Upper lobe of left lung (tissue), 6 donors: ENCODE data around the gene DIP2C. TPM values are rescaled to one million over a fixed set of nuclear protein-coding genes. Genes with fewer than 3 reads are reported as not detected.

Source experiments
- ATAC-seq, 2 donors: fragments of 200-7000 bp; cut with Tn5 transposase; one replicate each; pipeline ENCODE4 v1.9.1; 2022; ENCODE audit warnings: mild to moderate bottlenecking in 2 of 2, moderate library complexity in 2 of 2; ENCODE audit not compliant: low FRiP score in 2 of 2
- DNase-seq, 2 donors: peaks; one replicate each; pipeline ENCODE4 v3.0.0-alpha.2; 2019 to 2020
- H3K27ac ChIP-seq, 4 donors: fragments of 200-600 bp; sonication (generic); one replicate each; pipeline ENCODE4 v1.5.1; 2016 to 2019
- H3K27me3 ChIP-seq, 4 donors: fragments of 200-600 bp; sonication (generic); one replicate each; pipeline ENCODE4 v1.5.1; 2017 to 2019
- H3K36me3 ChIP-seq, 4 donors: fragments of 200-600 bp; sonication (generic); one replicate each; pipeline ENCODE4 v1.5.1; 2016 to 2019
- H3K4me1 ChIP-seq, 4 donors: fragments of 200-600 bp; sonication (generic); one replicate each; pipeline ENCODE4 v1.5.1; 2018 to 2019
- H3K4me3 ChIP-seq, 4 donors: fragments of 200-600 bp; sonication (generic); one replicate each; pipeline ENCODE4 v1.5.1; 2017 to 2019; ENCODE audit warnings: mild to moderate bottlenecking in 2 of 4, moderate library complexity in 1 of 4
- H3K9me3 ChIP-seq, 4 donors: fragments of 200-600 bp; sonication (generic); one replicate each; pipeline ENCODE4 v1.5.1; 2018 to 2019
- EP300 ChIP-seq, 4 donors: sonication (generic); formaldehyde crosslinking; IDR thresholded peaks; one replicate each; pipeline ENCODE4 v1.5.1; 2017; ENCODE audit warnings: antibody characterized with exemption in 4 of 4, control low read depth in 2 of 4
- POLR2A ChIP-seq, 4 donors: fragments of 450-650 bp; IDR thresholded peaks; one replicate each; pipeline ENCODE4 v1.5.1; 2016 to 2017; ENCODE audit warnings: antibody characterized with exemption in 4 of 4, mild to moderate bottlenecking in 2 of 4
- POLR2AphosphoS5 ChIP-seq, 2 donors: sonication (generic); formaldehyde crosslinking; IDR thresholded peaks; one replicate each; pipeline ENCODE4 v1.5.1; 2017; ENCODE audit warnings: antibody characterized with exemption in 2 of 2
- WGBS, 2 donors: methylation state at CpG; one replicate each; pipeline ENCODE4 v1.1.5; 2017 to 2018; 5-methylcytosine and 5-hydroxymethylcytosine counted together
- total RNA-seq, 6 donors: library from RNA; depleted of rRNA in 4 of 6; stranded (reverse); fragments of >200 nt in 4 of 6; gene quantifications; one replicate each; pipeline versions ENCODE4 v1.1.0 to v1.2.1, GENCODE V29; 2016 to 2021
- TF ChIP-seq, protein P1 (sequence below), 6 experiments: fragments of 450-650 bp in 4 of 6; fragments of 200-600 bp in 2 of 6; sonication (generic) in 2 of 6; IDR thresholded peaks; one replicate each; pipeline ENCODE4 v1.5.1; 2016 to 2019; ENCODE audit warnings: antibody characterized with exemption in 6 of 6
- donor health status: DM: no; HTN: no; CAD: no; lungs with moderate emphysema.
- donor health status: DM: no; HTN: yes; CAD: no; lungs with severe emphysema.

Gene DIP2C
- total RNA-seq, 6 donors from 2014 or later, result 11.6 to 32.5 (median 14.7) TPM

DNA sequence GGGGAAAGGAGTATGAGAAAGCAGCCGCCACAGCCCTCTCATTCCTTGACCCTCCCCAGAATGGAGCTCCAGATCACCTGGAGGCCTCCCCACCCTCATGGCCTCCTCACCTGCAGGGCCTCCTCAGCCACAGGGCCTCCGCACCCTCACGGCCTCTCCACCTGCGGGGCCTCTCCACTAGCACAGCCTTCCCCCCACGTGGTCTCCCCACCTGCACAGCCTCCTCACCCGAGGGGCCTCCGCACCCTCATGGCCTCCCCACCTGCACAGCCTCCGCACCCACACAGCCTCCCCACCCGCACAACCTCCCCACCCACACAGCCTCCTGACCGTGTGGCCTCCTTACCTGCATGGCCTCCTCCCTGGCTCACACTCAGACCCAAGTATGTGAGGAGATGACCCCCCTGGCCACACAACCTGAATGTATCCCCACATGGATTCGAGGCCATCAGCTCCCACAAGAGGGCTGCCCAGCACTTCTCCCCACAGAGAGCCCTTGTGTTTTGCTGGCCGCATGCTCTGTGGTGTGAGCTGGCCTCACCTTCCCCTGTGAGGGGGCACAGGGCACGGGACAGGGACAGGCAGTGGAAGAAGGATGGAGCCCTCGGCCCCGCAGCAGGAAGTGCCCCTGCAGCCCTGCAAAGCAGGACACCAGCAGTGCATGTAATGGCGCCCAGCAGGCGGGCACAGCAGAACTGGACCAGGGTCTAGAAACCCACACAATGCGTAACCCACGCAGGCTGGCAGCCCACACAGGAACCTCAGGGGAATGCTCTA is 3.1 kb downstream of the DIP2C start:
- Histone ChIP-seq H3K4me3 (no peak overlapping the region), H3K9me3 (no peaks in the 10 kb centered on the region), H3K27ac (no peak overlapping the region), H3K36me3 (no peaks in the 10 kb centered on the region), H3K27me3 (no peaks in the 10 kb centered on the region), H3K4me1 (peaks cover 0 to 23% (median 3%) of the 10 kb centered on the region in 4 donors)
- ATAC-seq (peak in 1 of 2 donors; percentile 7), DNase-seq (peak in 1 of 2 donors; percentile 61)
- no peak for TF ChIP-seq EP300 (IDR thresholded peaks at IDR 0.05)
- no peak for TF ChIP-seq POLR2AphosphoS5 (IDR thresholded peaks at IDR 0.05)
- TF ChIP-seq POLR2A (IDR thresholded peaks at IDR 0.05), result no peak
- TF ChIP-seq, protein P1, sequence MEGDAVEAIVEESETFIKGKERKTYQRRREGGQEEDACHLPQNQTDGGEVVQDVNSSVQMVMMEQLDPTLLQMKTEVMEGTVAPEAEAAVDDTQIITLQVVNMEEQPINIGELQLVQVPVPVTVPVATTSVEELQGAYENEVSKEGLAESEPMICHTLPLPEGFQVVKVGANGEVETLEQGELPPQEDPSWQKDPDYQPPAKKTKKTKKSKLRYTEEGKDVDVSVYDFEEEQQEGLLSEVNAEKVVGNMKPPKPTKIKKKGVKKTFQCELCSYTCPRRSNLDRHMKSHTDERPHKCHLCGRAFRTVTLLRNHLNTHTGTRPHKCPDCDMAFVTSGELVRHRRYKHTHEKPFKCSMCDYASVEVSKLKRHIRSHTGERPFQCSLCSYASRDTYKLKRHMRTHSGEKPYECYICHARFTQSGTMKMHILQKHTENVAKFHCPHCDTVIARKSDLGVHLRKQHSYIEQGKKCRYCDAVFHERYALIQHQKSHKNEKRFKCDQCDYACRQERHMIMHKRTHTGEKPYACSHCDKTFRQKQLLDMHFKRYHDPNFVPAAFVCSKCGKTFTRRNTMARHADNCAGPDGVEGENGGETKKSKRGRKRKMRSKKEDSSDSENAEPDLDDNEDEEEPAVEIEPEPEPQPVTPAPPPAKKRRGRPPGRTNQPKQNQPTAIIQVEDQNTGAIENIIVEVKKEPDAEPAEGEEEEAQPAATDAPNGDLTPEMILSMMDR (IDR thresholded peaks at IDR 0.05), result no peak
- WGBS, 2 donors, result 96 to 97% methylated on average over 15 to 19 of the region's 19 CpGs

DNA sequence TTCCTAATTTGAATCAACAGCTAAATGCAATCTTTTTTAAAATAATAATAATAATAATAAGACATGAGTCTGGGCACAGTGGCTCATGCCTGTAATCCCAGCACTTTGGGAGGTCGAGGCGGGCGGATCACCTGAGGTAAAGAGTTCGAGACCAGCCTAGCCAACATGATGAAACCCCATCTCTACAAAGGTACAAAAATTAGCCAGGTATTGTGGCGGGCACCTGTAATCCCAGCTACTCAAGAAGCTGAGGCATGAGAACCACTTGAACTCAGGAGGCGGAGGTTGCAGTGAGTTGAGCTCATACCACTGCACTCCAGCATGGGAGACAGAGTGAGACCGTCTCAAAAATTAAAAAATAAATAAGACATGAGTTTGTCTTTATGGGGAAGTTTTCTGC is 3.9 kb downstream of the DIP2C start:
- 80 to 81% methylated on average over 7 of the region's 7 CpGs for WGBS, 2 donors
- H3K27me3 ChIP-seq, result no peaks in the 10 kb centered on the region
- DNase-seq (no peak), ATAC-seq (no peak)
- no peak overlapping the region for H3K4me3 ChIP-seq
- peaks cover 0 to 23% (median 3%) of the 10 kb centered on the region in 4 donors for H3K4me1 ChIP-seq
- TF ChIP-seq, protein P1 (IDR thresholded peaks at IDR 0.05), result no peak
- TF ChIP-seq EP300 (IDR thresholded peaks at IDR 0.05), result no peak
- no peak for TF ChIP-seq POLR2AphosphoS5 (IDR thresholded peaks at IDR 0.05)
- TF ChIP-seq POLR2A (IDR thresholded peaks at IDR 0.05), result no peak
- no peak overlapping the region for H3K27ac ChIP-seq
- H3K9me3 ChIP-seq, result no peaks in the 10 kb centered on the region
- H3K36me3 ChIP-seq, result no peaks in the 10 kb centered on the region

DNA sequence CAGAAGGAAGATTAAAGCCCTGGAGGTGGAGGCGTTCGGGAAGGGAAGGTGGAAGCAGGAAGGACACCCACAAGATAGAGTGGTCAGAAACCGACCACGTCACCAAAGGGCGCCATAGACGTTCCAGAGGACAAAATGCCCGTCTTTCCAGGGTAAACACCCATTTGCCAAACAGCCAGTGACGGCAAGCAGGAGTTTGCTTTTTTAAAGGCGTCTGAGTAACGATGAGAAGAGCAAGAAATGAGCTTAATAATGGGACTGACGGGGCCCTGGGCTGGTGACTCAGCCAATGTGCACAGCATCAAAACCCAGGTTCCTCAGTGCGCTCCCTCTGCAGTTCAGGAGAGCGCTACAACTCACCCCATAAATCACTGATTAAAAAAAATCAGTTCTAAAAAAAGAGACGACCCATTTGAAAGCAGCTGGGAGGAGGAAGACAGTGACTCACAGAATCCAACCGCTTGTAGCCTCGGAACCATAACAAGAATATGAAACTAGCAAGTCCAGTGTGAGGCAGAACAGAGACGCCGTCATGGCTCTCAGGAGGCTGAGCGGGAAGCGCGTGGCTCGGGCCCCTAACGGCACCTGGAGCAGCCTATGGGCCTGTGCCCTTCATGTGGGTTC is 5.9 kb downstream of the DIP2C start:
- peak in 1 of 2 donors; percentile 54 for DNase-seq
- WGBS, 2 donors, result 80 to 81% methylated on average over 23 of the region's 23 CpGs
- Histone ChIP-seq H3K27me3 (no peaks in the 10 kb centered on the region), H3K4me3 (no peak overlapping the region), H3K36me3 (no peaks in the 10 kb centered on the region), H3K27ac (no peak overlapping the region), H3K9me3 (no peaks in the 10 kb centered on the region), H3K4me1 (peaks cover 0 to 10% (median 0%) of the 10 kb centered on the region in 4 donors)
- ATAC-seq, result peak in 1 of 2 donors; percentile 89
- TF ChIP-seq POLR2AphosphoS5 (IDR thresholded peaks at IDR 0.05) (no peak), POLR2A (IDR thresholded peaks at IDR 0.05) (no peak), EP300 (IDR thresholded peaks at IDR 0.05) (no peak)
- TF ChIP-seq, protein P1 (IDR thresholded peaks at IDR 0.05), result no peak

DNA sequence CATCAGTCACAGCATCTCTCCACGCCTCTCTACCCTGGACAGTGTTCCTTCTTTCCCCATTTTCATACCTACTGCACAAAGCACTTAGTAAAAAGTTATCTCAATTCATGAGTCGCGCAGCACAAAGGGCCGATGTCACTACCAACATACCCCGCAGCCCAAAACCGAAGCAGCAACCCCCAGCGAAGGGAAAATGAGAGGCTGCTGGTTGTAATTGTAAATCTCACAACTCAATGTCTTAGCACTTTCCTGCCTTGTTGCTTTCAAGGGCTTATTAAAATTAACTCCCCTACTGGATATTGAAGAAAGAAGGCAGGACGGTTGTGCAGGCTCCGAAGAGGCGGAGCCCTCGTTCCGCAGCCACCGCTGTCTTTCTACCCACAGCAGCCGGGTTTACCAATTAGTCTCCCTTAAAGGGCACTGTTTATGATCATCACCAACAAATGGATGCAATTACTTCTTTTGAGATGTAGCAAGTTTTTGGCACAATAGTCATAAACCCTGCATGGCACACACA is 6.5 kb downstream of the DIP2C start:
- ATAC-seq, result peak in 1 of 2 donors; percentile 6
- Histone ChIP-seq H3K9me3 (no peaks in the 10 kb centered on the region), H3K4me1 (peaks cover 0 to 5% (median 0%) of the 10 kb centered on the region in 4 donors), H3K4me3 (no peak overlapping the region), H3K27ac (no peak overlapping the region), H3K27me3 (no peaks in the 10 kb centered on the region), H3K36me3 (no peaks in the 10 kb centered on the region)
- 89 to 92% methylated on average over 14 of the region's 14 CpGs for WGBS, 2 donors
- peak in 1 of 2 donors; percentile 37 for DNase-seq
- TF ChIP-seq POLR2A (IDR thresholded peaks at IDR 0.05) (no peak), POLR2AphosphoS5 (IDR thresholded peaks at IDR 0.05) (no peak), EP300 (IDR thresholded peaks at IDR 0.05) (no peak)
- TF ChIP-seq, protein P1 (IDR thresholded peaks at IDR 0.05), result no peak
